ENCODE measurements around the gene SLC35E3.

GRCh38 chr12:68815928-68816800 is 70.2 kb downstream of the SLC35E3 start:
- TF ChIP-seq POLR2A (IDR thresholded peaks at IDR 0.05; ENCODE audit: low read depth, low read length), result peak; percentile 25; the same call in 1 of the 2 replicates
- no peak for TF ChIP-seq POLR2AphosphoS5 (IDR thresholded peaks at IDR 0.05; ENCODE audit: low read depth, low read length)
- TF ChIP-seq TAF1 (IDR thresholded peaks at IDR 0.05; ENCODE audit: low read depth, low read length), result no peak
- TF ChIP-seq SPI1 (IDR thresholded peaks at IDR 0.05; ENCODE audit: low read depth, low read length), result no peak

All from GM12891 (cell line).